Peyer's patch (tissue), 4 donors: ENCODE measurements around the gene GSG1.

ENCODE experiments used
- POLR2A ChIP-seq, 2 donors: fragments of 450-650 bp; IDR thresholded peaks; one replicate each; pipeline ENCODE4 v1.5.1; 2017; ENCODE audit warnings: antibody characterized with exemption in 2 of 2, mild to moderate bottlenecking in 2 of 2, moderate library complexity in 2 of 2
- TF ChIP-seq, protein P1 (sequence below), 6 experiments: fragments of 450-650 bp in 4 of 6; fragments of 200-600 bp in 2 of 6; sonication (generic) in 1 of 6; IDR thresholded peaks; one replicate each; pipeline ENCODE4 v1.5.1; 2017 to 2019; ENCODE audit warnings: antibody characterized with exemption in 6 of 6, mild to moderate bottlenecking in 3 of 6, moderate library complexity in 1 of 6

DNA sequence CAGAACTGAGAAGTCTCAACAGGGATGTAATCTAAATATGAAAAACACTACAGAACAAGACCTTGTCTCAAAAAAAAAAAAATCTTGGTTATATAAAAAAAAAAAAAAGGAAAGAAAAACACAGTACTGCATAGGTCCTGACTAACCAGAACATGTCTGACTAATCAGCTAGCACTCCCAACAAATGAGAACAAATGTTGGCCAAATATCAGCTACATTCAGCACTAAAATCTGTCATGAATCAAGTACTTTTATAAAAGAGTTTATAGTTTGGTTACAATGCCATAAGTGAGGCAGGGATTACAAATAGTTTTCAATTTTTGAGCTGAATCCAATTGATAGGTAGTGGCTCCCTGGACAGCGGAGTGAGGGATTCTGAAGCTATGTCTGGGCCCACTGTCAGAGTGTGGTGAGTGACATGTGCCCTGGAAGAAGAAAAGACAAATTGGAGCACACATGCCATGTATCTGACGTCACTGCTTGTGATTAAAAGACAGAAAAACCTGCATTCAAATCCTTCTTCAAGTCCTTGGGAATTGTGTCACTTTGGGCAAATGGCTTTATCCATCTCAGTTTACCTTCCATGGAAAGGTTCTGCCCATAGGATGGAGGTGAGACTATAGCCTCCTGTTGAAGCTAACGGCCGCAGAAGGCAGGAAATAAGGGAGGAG lies 64.8 kb downstream of the GSG1 start:
- no peak for TF ChIP-seq POLR2A (IDR thresholded peaks at IDR 0.05)
- TF ChIP-seq, protein P1, sequence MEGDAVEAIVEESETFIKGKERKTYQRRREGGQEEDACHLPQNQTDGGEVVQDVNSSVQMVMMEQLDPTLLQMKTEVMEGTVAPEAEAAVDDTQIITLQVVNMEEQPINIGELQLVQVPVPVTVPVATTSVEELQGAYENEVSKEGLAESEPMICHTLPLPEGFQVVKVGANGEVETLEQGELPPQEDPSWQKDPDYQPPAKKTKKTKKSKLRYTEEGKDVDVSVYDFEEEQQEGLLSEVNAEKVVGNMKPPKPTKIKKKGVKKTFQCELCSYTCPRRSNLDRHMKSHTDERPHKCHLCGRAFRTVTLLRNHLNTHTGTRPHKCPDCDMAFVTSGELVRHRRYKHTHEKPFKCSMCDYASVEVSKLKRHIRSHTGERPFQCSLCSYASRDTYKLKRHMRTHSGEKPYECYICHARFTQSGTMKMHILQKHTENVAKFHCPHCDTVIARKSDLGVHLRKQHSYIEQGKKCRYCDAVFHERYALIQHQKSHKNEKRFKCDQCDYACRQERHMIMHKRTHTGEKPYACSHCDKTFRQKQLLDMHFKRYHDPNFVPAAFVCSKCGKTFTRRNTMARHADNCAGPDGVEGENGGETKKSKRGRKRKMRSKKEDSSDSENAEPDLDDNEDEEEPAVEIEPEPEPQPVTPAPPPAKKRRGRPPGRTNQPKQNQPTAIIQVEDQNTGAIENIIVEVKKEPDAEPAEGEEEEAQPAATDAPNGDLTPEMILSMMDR (IDR thresholded peaks at IDR 0.05) = no peak
